ENCODE measurements around the gene FTCD. TPM values are rescaled to one million over a fixed set of nuclear protein-coding genes. Genes with fewer than 3 reads are reported as not detected.
A peak's percentile ranks its signal among the peaks of the same experiment; 100 is the strongest.

FTCD gene
- total and polyA plus RNA-seq, 12 donors = 0.20 to 16.8 (median 1.9) TPM; not detected in 2

GRCh38 chr21:46181953-46182547, 26.7 kb upstream of the FTCD start:
- H3K27ac ChIP-seq = peak overlapping the region in 2 of 5 donors; percentile 32 to 62
- H3K4me3 ChIP-seq = no peak overlapping the region
- DNase-seq = peak in 2 of 7 donors; percentile 24 to 48
- no peaks in the 10 kb centered on the region for H3K9me3 ChIP-seq (replicated peaks in 1 of 3)
- WGBS, 4 donors = 82 to 91% (median 88%) methylated on average over 4 to 16 of the region's 16 CpGs
- intact Hi-C loops (cut with DNase I) = no loop called here
- peaks cover 0 to 3% of the 10 kb centered on the region in 2 donors for H3K4me1 ChIP-seq (replicated peaks in 1 of 2)
- TF ChIP-seq POLR2A (IDR thresholded peaks at IDR 0.05) (no peak), CTCF (IDR thresholded peaks at IDR 0.05) (no peak)
- no peaks in the 10 kb centered on the region for H3K27me3 ChIP-seq
- H3K36me3 ChIP-seq (replicated peaks in 1 of 2) = no peaks in the 10 kb centered on the region

GRCh38 chr21:46181436-46181835, 26.1 kb upstream of the FTCD start:
- H3K4me3 ChIP-seq = no peak overlapping the region
- intact Hi-C loops (cut with DNase I) = no loop called here
- H3K36me3 ChIP-seq (replicated peaks in 1 of 2) = no peaks in the 10 kb centered on the region
- DNase-seq = peak in 2 of 7 donors; percentile 21 to 49
- peaks cover 0 to 5% (median 0%) of the 10 kb centered on the region in 3 donors for H3K9me3 ChIP-seq (replicated peaks in 1 of 3)
- H3K27me3 ChIP-seq = no peaks in the 10 kb centered on the region
- H3K4me1 ChIP-seq (replicated peaks in 1 of 2) = peaks cover 0 to 3% of the 10 kb centered on the region in 2 donors
- 83 to 91% (median 83%) methylated on average over 11 to 19 of the region's 19 CpGs for WGBS, 4 donors
- no peak overlapping the region for H3K27ac ChIP-seq
- TF ChIP-seq CTCF (IDR thresholded peaks at IDR 0.05) = no peak
- TF ChIP-seq POLR2A (IDR thresholded peaks at IDR 0.05) = no peak

GRCh38 chr21:46180778-46181391, 25.5 kb upstream of the FTCD start:
- Histone ChIP-seq H3K27ac (no peak overlapping the region), H3K4me1 (replicated peaks in 1 of 2) (peaks cover 0 to 3% of the 10 kb centered on the region in 2 donors), H3K36me3 (replicated peaks in 1 of 2) (no peaks in the 10 kb centered on the region), H3K4me3 (no peak overlapping the region), H3K9me3 (replicated peaks in 1 of 3) (peaks cover 0 to 5% (median 0%) of the 10 kb centered on the region in 3 donors), H3K27me3 (no peaks in the 10 kb centered on the region)
- peak in 2 of 7 donors; percentile 16 to 49 for DNase-seq
- WGBS, 4 donors = 91 to 95% (median 94%) methylated on average over 10 to 26 of the region's 26 CpGs
- intact Hi-C loops (cut with DNase I) = no loop called here
- TF ChIP-seq POLR2A (IDR thresholded peaks at IDR 0.05) = no peak
- TF ChIP-seq CTCF (IDR thresholded peaks at IDR 0.05) = no peak

GRCh38 chr21:46180079-46180722, 24.8 kb upstream of the FTCD start:
- H3K27me3 ChIP-seq = no peaks in the 10 kb centered on the region
- H3K4me1 ChIP-seq (replicated peaks in 1 of 2) = peaks cover 0 to 3% of the 10 kb centered on the region in 2 donors
- no peak overlapping the region for H3K4me3 ChIP-seq
- H3K27ac ChIP-seq = no peak overlapping the region
- DNase-seq = peak in 2 of 7 donors; percentile 19 to 45
- H3K36me3 ChIP-seq (replicated peaks in 1 of 2) = no peaks in the 10 kb centered on the region
- peaks cover 0 to 5% (median 0%) of the 10 kb centered on the region in 3 donors for H3K9me3 ChIP-seq (replicated peaks in 1 of 3)
- WGBS, 4 donors = 87 to 93% (median 88%) methylated on average over 24 of the region's 24 CpGs
- intact Hi-C loops (cut with DNase I) = no loop called here
- TF ChIP-seq POLR2A (IDR thresholded peaks at IDR 0.05) = no peak
- TF ChIP-seq CTCF (IDR thresholded peaks at IDR 0.05) = no peak

Measured in adrenal gland (tissue), 12 donors.